CD4-positive, alpha-beta T cell treated with Interleukin-17A for 4 hours (primary cell): ENCODE results near the gene PAPOLG.

Experiments
- DNase-seq: peaks from one replicate; pipeline ENCODE4 v3.0.0-alpha.2; 2020; ENCODE audit warnings: mixed read lengths

Gene PAPOLG

GRCh38 chr2:60756097-60757087 is at the start of gene PAPOLG:
Gene PAPOLG (plus strand): TSS chr2:60756268. CDS start chr2:60756479, 211 bp downstream.
- DNase-seq = peak; percentile 99

- peak; percentile 5 for DNase-seq
Observed at GRCh38 chr2:60707750-60708371, 48.2 kb upstream of the PAPOLG start.

- DNase-seq = no peak
Observed at GRCh38 chr2:60708630-60709320, 47.3 kb upstream of the PAPOLG start.

DNA sequence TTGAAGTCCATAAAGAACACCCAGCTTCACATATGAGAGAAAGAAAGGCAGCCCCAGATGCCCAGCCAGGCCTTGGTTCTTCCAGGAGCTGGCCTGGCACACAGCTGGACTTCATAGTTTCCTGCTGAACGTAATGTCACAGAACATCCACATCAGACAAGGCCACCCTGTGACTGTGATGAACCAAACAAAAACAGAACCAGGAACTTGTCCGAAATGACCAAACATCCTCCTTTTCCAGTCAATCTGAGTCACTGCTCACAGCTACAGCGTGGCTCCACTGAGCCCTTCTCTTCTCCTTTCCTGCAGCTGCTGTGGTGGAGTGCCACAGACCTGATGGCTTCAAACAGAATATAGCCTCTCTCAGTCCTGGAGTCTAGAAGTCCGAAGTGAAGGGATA is 45.4 kb upstream of the PAPOLG start:
- no peak for DNase-seq

GRCh38 chr2:60715561-60715960 is 40.5 kb upstream of the PAPOLG start:
- DNase-seq = no peak

DNA sequence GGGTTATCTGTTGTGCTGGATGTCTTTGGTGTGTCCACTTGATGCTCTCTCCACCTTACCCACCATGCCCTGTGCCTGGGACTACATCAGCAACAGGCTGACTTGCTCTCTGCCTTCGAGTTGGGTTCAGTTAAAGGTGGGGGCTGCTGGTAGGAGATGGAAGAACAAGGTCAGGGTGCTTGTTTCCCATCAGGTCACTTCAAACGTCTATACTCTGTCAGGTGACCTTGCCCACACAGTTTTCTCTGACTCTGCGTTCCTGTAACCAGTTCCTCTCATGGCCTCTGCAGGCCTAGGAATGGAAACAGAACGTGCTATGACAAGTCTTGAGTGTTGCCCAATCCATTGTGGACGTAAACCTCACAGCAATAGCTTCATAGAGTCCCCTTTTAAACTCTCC is 38.4 kb upstream of the PAPOLG start:
- DNase-seq = no peak

- DNase-seq = no peak
Observed at GRCh38 chr2:60719331-60719730, 36.7 kb upstream of the PAPOLG start.

- no peak for DNase-seq
Observed at GRCh38 chr2:60725466-60725865, 30.6 kb upstream of the PAPOLG start.

GRCh38 chr2:60728855-60729254 is 27.2 kb upstream of the PAPOLG start:
- no peak for DNase-seq

DNA sequence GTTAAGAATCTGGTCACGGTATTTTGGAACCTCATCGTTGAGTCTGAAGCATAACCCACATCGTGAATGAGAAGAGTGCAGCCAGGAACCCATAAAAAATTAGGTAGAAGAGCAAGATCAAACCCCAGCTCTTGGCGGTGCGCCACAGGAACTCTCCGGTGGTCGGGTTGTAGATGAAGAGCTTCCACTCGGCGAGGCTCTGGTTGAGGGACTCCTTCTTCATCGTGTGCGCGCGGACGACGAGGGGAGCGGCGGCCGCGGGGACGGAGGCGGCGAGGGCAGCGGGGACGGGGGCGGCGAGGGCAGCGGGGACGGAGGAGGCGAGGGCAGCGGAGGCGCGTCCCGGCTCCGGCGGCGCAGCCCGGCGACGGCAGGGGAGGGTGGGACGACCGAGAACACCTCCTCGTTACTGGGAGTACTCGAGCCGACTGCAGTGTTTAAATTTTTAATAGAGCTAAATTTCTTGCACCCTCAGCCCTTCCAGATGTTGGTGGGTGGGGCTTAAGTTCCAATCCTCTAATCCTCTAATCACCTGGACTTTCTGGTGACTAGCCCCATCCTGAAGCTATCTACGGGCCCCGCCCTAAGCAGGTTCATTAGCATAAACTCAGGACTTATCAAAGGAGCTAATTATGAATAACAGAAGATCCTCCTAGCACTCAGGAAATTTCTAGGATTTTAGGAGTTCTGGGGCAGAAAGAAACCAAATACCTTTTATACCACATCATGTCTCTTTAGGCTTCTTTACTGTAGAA is 20.4 kb upstream of the PAPOLG start:
- DNase-seq = peak; percentile 39

DNA sequence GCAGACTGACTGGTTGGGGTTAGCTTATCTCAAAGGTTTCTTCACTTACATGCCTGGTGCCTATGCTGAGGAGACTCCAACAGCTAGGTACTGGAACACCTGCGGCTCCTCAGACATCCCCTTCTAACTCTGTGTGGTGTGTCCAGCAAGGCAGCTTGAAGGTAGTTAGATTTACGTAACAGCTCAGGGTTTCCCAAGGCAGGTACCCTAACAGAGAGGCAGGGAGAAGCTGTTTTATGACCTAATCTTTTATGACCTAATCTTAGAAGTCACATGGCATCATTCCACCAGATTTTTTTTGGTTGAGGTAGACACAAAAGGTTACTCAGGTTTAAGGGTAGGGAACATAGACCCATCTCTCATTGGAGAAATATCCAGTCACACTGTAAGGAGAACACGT is 17.4 kb upstream of the PAPOLG start:
- no peak for DNase-seq

DNA sequence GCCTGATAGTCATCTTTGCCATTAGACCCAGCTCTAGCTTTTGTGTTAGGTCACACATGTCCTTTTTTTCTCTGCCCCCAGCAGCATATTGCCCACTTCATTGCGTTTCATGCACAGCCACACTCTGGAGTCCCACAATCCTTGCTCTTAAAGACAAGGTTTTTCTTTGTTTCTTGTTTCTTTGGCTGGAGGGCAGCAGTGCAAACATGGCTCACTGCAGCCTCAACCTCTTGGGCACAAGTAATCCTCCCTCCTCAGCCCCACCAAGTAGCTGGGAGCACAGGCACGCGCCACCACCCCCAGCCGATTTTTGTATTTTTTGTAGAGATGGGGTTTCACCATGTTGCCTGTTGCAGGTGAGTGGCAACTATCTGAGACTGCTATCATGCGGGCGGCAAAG is 16.9 kb upstream of the PAPOLG start:
- no peak for DNase-seq

- DNase-seq = no peak
Observed at GRCh38 chr2:60741576-60741975, 14.5 kb upstream of the PAPOLG start.

DNA sequence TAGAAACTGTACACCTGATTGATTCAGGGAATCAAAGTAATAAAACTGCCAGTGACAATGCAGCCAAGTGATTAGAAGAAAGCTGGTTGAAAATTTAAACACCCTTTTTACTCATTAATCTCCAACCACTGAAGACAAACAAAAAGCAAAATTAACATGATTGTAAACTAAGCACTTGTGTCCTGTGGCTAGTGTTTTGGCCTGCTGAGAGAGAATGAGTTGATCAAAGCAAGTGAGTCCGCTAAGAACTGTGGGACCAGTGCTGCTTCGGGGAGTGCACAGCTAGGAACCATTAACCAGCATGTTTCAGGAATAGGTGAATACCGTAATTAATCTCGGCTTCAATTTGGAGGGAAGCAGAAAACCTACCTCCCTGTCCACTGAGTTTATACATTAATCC is 13.6 kb upstream of the PAPOLG start:
- no peak for DNase-seq

GRCh38 chr2:60745330-60745729 is 10.7 kb upstream of the PAPOLG start:
- DNase-seq = no peak

DNA sequence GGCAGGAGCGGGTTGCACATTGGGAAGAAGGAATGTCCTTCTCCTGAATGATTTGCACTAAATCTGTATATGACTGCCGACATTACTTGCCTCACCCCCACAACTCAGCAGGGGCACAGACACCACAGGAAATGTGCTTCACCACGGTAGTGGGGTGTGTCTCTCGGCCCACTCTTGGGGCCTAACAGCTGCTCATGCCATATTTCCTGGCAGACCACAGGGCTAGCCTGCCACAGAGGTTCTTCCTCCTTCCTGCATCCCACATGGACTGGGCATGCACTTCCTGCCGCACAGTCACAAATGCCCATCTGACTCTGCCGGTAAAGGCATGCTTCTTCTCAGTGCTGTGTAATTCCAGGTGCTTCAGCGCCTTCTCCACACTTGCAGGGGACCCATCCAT is 10.3 kb upstream of the PAPOLG start:
- DNase-seq = peak; percentile 8

DNA sequence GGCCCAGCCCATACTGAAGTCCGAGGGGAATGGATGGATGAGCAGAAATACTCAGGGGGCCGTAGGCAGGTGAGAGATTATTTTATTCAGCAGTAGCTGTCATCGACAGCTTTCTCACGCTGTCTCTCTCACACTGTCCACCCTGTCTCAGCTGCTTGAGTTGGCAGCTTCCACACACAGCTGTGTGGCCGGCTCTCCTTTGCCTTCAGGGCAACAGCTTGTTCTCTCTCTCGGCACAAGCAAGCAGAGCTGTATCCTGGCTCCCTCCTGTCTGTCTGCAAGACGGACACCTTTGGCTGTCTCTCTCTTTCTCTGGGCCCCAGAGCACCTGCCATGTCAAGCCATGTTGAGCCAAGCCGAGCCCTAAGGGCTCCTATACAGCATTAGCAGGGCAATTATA is 9.8 kb upstream of the PAPOLG start:
- DNase-seq = no peak

- no peak for DNase-seq
Observed at GRCh38 chr2:60759654-60760053, 3.6 kb downstream of the PAPOLG start.

- no peak for DNase-seq
Observed at GRCh38 chr2:60764736-60765534, 8.9 kb downstream of the PAPOLG start.

DNA sequence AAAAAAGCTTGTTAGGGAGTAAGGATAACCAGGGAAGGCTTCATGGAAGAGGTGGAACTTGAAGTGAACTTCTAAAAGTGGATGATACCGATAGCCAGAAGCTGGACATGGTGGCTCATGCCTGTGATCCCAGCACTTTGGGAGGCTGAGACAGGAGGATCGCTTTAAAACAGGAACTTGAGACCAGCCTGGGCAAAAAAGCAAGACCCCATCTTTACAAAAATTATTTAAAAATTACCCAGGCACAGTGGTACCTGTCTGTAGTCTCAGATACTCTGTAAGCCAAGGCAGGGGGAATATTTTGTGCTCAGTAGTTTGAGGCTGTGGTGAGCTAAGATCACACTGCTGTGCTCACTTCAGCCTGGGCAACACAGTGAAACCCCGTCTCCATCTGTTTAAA is 10.2 kb downstream of the PAPOLG start:
- no peak for DNase-seq

GRCh38 chr2:60771508-60771907 is 15.4 kb downstream of the PAPOLG start:
- DNase-seq = no peak

DNA sequence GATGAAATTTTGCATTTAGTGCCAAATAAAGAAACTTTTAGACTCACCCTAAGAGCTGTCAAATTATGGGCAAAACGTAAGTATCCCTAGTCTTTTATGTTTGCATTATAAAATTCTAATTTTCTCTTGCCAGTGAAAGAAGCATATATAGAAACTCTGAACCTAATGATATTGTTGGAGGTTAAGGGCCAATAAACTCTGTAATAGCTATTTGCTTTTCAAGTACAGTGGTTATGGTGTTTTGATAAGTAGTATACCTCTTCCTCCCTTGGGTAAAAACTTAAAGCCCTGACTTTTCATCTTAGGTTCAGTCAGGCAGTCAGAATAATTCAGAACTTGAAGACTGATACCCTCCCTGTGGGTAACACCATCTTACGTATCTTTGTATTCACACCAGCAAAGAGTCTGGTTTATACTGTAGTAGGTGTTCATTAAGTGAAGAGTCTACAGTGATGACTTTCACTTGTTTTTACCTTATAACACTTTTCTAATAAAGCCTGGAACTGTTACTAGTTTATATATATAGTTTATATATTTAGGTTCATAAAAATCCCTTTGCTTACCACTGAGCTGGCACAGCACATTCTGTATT is 19.1 kb downstream of the PAPOLG start:
- DNase-seq = no peak
